Large intestine (tissue), 3 donors: ENCODE data around the gene TMEM132E. TPM values are rescaled to one million over a fixed set of nuclear protein-coding genes. Genes with fewer than 3 reads are reported as not detected.

Source experiments
- DNase-seq, 2 donors: peaks; one replicate each; pipeline versions ENCODE4 v3.0.0 to v3.0.0-alpha.2; 2013
- H3K27ac ChIP-seq: one replicate; pipeline ENCODE4 v1.5.1; 2013; ENCODE audit warnings: low read length
- H3K27me3 ChIP-seq: 2 replicates; pipeline ENCODE4 v1.6.1; 2013; ENCODE audit warnings: low read length; ENCODE audit not compliant: control insufficient read depth, insufficient read depth
- H3K36me3 ChIP-seq: 2 replicates; pipeline ENCODE4 v1.6.1; 2013; ENCODE audit warnings: low read length; ENCODE audit not compliant: control insufficient read depth, insufficient read depth
- H3K4me1 ChIP-seq: one replicate; pipeline ENCODE4 v1.6.1; 2013; ENCODE audit warnings: low read length; ENCODE audit not compliant: control insufficient read depth, insufficient read depth
- H3K4me3 ChIP-seq: one replicate; pipeline ENCODE4 v1.5.1; 2013; ENCODE audit warnings: low read length
- H3K9me3 ChIP-seq: one replicate; pipeline ENCODE4 v1.6.1; 2013; ENCODE audit warnings: mild to moderate bottlenecking, low read depth, low read length, moderate library complexity; ENCODE audit not compliant: control insufficient read depth
- WGBS: methylation state at CpG from one replicate; pipeline ENCODE4 v1.1.5; 2013; ENCODE audit warnings: low lambda C conversion rate; ENCODE audit not compliant: insufficient coverage; 5-methylcytosine and 5-hydroxymethylcytosine counted together
- polyA plus RNA-seq: library from polyadenylated mRNA; unstranded; fragments of 120-200 nt; gene quantifications from one replicate; pipeline ENCODE4 v1.2.1, GENCODE V29; 2013

Gene TMEM132E
- polyA plus RNA-seq, 1 donor, result 0.61 TPM

DNA sequence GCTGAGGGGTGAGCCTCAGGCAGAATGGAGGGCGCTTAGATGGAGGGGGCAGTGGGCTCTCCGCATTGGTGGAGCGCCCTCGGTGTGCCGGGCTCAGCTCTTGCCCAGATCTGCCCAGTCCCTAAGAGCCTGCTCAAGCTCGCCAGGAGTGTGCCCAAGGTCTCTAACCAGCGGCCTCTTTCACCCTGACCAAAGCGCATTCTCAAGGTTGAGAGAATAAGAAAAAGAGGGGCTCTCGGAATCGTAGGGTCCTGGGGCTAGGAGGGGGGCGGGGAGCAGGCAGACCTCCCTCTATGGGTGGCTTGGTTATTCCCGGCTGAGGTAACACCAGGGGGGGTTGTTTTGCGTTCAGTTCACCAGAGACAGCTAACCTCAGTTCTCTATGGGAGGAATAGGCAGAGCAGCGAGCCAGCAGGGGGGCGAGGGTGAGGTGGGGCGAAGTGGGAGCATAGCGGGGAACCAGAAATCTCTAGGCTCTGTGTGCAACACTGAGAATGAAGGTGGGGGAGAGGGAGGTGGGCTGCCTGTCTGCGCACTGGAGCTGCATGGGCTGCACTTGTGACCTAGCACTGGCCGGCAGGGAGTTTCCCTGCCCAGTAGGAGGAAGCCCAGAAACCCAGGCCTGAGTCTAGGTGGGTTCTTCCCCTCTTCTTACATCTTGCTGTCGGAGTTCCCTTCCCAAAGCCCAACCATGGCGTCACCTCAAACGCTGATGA is 3.0 kb downstream of the TMEM132E start:
- Histone ChIP-seq H3K36me3 (no peaks in the 10 kb centered on the region), H3K4me1 (no peaks in the 10 kb centered on the region), H3K9me3 (peaks cover 3% of the 10 kb centered on the region), H3K27me3 (peaks cover 96% of the 10 kb centered on the region), H3K4me3 (no peak overlapping the region), H3K27ac (no peak overlapping the region)
- WGBS, result no CpG with 5 or more reads among the region's 22 CpGs
- DNase-seq, result no peak

DNA sequence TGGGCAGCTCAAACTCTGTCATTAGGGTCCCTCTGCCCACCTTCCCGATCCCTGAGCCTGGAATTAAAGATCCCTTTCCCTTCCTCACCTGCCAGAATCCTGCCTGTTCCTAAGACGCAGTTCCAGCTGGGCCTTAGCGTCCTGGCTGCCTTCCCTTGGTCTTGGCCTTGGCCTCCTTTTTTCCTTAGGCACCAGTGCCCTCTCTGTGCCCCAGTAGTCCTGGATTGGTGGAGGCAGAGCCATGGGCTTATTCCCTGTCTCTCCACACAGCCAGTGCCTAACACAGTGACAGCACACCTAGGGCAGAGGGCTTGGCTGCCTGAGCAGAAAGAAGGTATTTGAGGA is 3.5 kb downstream of the TMEM132E start:
- Histone ChIP-seq H3K27me3 (peaks cover 95% of the 10 kb centered on the region), H3K4me1 (no peaks in the 10 kb centered on the region), H3K27ac (no peak overlapping the region), H3K4me3 (no peak overlapping the region), H3K36me3 (no peaks in the 10 kb centered on the region), H3K9me3 (peaks cover 3% of the 10 kb centered on the region)
- no peak for DNase-seq
- WGBS, result 0% methylated on average over 1 of the region's 3 CpGs

DNA sequence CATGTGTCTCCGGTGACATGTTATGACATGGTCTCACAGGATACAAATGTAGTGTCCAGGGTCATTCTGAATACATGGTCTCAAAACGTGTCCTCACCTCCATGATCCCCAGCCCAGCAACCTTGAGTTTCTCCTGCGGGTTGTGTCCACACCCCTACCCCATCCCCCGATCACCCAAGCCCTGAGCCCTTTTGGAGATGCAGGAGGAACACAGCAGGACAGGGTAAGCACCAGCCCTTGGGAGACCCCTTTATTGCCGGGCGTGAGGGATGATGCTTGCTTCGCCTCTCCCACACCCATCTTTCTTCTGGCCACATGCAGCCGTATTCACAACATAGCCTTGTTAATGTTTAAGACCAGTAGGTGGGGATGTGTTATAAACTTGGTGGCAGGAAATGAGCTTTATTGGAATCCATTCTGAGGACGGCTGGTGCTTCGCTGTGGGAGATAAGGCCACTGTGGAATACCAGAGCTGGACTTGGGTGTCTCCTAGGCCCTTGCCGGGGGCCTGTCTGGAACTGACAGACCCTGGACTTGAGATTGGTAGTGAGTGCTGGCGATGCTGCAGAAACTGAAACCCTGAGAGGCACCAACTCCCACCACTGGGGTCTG is 5.5 kb downstream of the TMEM132E start:
- peaks cover 90% of the 10 kb centered on the region for H3K27me3 ChIP-seq
- no CpG with 5 or more reads among the region's 12 CpGs for WGBS
- no peaks in the 10 kb centered on the region for H3K4me1 ChIP-seq
- no peaks in the 10 kb centered on the region for H3K36me3 ChIP-seq
- H3K27ac ChIP-seq, result no peak overlapping the region
- no peak overlapping the region for H3K4me3 ChIP-seq
- peak; percentile 29 to 57 for DNase-seq
- no peaks in the 10 kb centered on the region for H3K9me3 ChIP-seq

DNA sequence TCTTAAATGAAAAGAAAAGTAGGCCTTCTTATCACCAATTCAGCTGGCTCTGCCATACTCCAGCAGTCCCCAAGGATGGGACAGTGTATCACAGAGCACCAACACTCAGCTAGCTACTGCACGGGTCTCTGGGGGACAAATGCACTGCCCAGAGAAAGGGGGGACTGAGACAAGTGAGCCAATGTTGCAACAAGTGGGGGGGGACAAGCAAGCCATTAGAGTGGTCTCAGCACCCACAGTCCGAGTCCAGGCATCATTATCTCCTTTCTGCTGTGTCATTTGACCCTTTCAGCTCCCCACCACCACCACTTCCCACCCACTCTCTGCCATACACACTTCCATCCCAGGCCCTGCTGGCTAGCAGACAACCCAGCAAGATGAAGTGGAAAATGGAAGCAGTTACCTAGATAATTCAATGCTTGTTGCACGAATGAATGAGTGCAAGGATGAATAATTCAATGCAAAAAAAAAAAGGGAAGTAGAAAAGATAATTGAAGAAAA is 7.0 kb downstream of the TMEM132E start:
- H3K4me1 ChIP-seq, result no peaks in the 10 kb centered on the region

DNA sequence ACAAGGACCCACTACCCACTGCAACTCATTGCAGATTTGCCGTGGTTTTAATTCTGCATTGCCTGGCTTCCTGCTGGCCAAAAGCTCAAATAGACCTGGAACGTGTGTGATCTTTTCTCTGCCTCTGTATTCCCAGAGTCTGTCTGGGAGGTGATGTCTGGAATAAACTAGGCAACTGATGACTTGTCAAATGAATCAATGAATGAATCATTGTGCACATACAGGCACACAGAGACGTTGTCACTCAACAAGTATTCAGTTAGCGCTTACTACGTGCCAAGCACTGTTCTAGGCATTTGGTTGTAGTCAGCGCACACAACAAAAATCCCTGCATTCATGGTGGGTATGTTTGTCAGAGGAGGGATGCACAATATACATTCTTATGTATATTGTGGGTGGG is 8.9 kb downstream of the TMEM132E start:
- Histone ChIP-seq H3K9me3 (no peaks in the 10 kb centered on the region), H3K4me1 (no peaks in the 10 kb centered on the region), H3K4me3 (no peak overlapping the region), H3K27me3 (peaks cover 72% of the 10 kb centered on the region), H3K36me3 (no peaks in the 10 kb centered on the region), H3K27ac (no peak overlapping the region)
- DNase-seq, result no peak
- WGBS, result no CpG with 5 or more reads among the region's 6 CpGs

More for the DNA sequence above, 7.0 kb downstream of the TMEM132E start:
- Histone ChIP-seq H3K36me3 (no peaks in the 10 kb centered on the region), H3K9me3 (no peaks in the 10 kb centered on the region), H3K27me3 (peaks cover 82% of the 10 kb centered on the region), H3K27ac (no peak overlapping the region), H3K4me3 (no peak overlapping the region)
- DNase-seq, result no peak
- 86% methylated on average over 1 of the region's 3 CpGs for WGBS

DNA sequence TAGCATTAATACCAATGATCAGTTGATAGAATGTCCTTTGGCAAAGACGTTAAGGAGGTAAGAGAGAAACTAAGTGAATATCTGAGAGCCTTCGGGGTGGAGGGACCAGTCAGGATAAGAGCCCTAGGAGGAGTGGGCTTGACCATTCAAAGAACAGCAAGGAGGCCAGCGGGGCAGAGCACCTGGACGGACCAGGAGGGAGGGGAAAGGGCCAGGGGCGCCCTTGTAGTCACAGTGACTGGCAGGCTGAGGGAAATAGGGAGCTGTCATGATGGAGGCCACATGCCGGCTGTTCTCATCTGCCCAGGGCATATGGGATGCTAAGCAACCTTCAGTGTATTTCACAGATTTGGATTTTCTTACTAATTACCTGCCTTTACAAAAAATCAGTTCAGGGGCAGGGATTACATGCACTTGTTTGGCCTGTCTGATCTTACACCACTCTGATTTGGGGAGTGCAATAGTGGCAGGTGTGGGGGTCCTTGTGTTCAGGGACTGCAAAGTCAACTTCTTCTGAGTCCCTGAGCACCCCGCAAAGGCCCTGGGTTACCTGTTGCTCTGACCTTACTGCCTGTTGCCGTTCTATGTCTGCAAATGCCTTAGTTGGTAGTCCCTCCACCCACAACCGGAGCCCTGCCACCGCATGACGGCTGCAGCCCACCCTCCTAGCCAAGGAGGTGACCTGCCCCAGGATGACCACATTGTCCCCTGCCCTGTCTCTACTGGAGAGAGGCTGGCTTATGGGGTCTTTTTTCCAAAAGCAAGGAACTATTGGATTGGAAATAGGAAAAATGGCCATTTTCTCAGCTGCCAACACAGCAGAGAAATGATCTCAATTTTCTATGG is 10.0 kb downstream of the TMEM132E start:
- peaks cover 66% of the 10 kb centered on the region for H3K27me3 ChIP-seq
- WGBS, result 70% methylated on average over 2 of the region's 11 CpGs
- H3K4me1 ChIP-seq, result no peaks in the 10 kb centered on the region
- H3K4me3 ChIP-seq, result no peak overlapping the region
- DNase-seq, result no peak
- no peak overlapping the region for H3K27ac ChIP-seq
- no peaks in the 10 kb centered on the region for H3K9me3 ChIP-seq
- H3K36me3 ChIP-seq, result no peaks in the 10 kb centered on the region

DNA sequence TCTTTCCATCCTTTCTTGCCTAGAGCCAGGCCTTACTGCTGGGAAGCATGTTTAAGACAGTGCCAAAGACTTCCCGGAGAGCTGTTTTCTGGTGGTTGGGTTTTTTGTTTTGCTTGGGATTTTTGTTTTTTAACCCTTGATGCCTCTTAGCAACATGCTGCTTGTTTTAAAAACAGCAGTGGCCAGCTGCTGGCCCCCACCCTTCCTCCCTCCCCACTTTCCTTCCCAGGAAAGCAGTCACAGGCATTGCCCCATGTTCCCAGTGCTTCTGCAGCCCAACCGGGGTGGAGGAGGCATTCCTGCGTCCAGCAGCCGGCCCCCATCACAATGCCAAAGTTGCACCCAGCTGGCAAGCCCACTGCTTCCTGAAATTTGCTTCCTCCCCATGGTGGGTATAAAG is 12.6 kb downstream of the TMEM132E start:
- H3K4me1 ChIP-seq, result no peaks in the 10 kb centered on the region
- no peaks in the 10 kb centered on the region for H3K36me3 ChIP-seq
- H3K4me3 ChIP-seq, result no peak overlapping the region
- WGBS, result no CpG with 5 or more reads among the region's 4 CpGs
- no peak for DNase-seq
- H3K27me3 ChIP-seq, result peaks cover 41% of the 10 kb centered on the region
- no peaks in the 10 kb centered on the region for H3K9me3 ChIP-seq
- no peak overlapping the region for H3K27ac ChIP-seq

DNA sequence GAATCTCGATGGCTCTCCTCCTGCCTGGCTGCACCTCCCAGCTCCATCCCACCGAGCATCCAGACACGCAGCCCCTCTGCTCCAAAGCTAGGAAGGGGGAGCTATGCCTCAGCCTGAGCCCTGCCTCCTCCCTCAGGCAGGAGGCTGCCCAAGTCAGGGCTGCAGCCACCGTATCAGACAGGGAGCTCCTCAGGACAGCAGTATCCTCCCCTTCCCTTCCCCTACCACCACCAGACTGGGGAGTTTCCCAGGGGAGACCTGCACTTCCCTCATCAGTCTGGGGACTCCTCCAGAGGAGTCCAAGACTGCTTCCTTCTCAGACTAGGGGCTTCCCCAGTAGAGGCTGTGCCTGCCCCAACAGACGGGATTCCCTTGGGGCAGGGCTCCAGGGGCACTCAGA is 17.5 kb downstream of the TMEM132E start:
- Histone ChIP-seq H3K36me3 (no peaks in the 10 kb centered on the region), H3K4me3 (no peak overlapping the region), H3K27ac (no peak overlapping the region), H3K4me1 (no peaks in the 10 kb centered on the region), H3K9me3 (no peaks in the 10 kb centered on the region), H3K27me3 (peaks cover 16% of the 10 kb centered on the region)
- no peak for DNase-seq
- no CpG with 5 or more reads among the region's 5 CpGs for WGBS

DNA sequence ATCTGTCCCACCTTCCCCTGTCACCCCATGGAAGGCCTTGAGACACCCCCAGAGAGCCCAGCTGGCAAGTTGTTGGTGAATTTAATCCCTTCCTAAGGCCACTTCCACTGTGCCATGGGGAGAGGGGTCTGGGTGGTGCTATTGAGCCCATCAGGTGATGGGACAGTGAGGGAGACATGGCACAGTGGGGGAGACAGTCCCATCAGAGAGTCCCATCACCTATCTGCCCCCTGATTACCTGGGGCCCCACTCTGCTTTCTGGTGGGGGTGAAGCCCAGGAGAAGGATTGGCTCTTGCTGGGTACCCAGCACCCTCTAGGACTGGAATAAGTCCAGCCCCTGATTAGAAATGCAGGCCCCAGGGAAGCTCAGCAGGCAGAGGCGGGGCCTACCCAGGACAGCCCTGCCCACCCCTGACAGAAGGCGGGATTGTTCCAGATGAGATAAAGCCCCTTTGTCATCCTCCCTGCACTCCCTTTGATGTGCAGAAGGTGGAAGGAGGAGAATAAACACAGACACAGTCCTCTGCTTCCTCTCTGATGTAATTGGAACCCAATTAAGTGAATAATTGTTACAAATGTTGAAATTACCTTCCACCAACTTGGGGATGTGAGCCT is 18.9 kb downstream of the TMEM132E start:
- Histone ChIP-seq H3K9me3 (no peaks in the 10 kb centered on the region), H3K27me3 (peaks cover 19% of the 10 kb centered on the region), H3K27ac (no peak overlapping the region), H3K4me1 (no peaks in the 10 kb centered on the region), H3K4me3 (no peak overlapping the region), H3K36me3 (no peaks in the 10 kb centered on the region)
- WGBS, result no CpG with 5 or more reads among the region's 2 CpGs
- DNase-seq, result peak in 1 of 2 donors; percentile 18

DNA sequence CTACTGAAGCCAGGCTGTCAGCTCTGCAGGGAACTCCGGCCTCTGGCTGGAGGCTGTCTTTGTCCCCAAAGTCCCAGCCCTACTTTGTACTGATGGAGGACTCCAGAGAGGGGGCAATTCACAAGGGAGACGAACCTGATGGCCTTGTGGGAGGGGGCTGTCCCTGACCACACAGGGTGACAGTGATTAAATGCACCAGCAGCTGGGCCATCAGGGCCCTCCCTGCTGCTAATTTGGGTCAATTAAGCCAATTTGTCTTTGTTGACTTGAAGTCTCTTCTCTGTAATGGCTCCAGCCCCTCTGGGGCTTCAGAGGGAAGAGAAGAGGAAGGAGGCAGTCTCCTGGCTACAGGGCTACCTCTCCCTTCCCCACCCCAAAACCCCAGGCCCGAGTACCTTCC is 22.0 kb downstream of the TMEM132E start:
- WGBS, result no CpG with 5 or more reads among the region's 3 CpGs

More for the DNA sequence above, 22.0 kb downstream of the TMEM132E start:
- peaks cover 17% of the 10 kb centered on the region for H3K27me3 ChIP-seq
- no peak for DNase-seq
- H3K9me3 ChIP-seq, result no peaks in the 10 kb centered on the region
- H3K27ac ChIP-seq, result no peak overlapping the region
- H3K4me3 ChIP-seq, result no peak overlapping the region
- H3K36me3 ChIP-seq, result no peaks in the 10 kb centered on the region
- H3K4me1 ChIP-seq, result no peaks in the 10 kb centered on the region
